Measurements from ENCODE around the gene IVL.

The IVL gene

GRCh38 chr1:152951711-152952110 is 43.4 kb downstream of the IVL start:
- Histone ChIP-seq H3K27me3 (replicated peaks in 2 of 5; ENCODE audit: control insufficient read depth in 4 of 5, insufficient read depth in 5 of 5, low read length in 4 of 5) (peaks cover 0 to 11% (median 5%) of the 10 kb centered on the region in 5 experiments), H3K4me1 (ENCODE audit: control extremely low read depth in 1 of 4, control insufficient read depth in 4 of 4, insufficient read depth in 4 of 4, low read length in 3 of 4) (no peaks in the 10 kb centered on the region), H3K27ac (ENCODE audit: insufficient read depth in 1 of 2, low read depth in 1 of 2, low read length in 2 of 2, poor library complexity in 1 of 2, severe bottlenecking in 2 of 2) (no peak overlapping the region), H3K4me3 (ENCODE audit: control insufficient read depth in 1 of 7, extremely low read depth in 1 of 7, insufficient read depth in 4 of 7, low read depth in 2 of 7, low read length in 6 of 7) (no peak overlapping the region), H3K36me3 (ENCODE audit: control insufficient read depth in 4 of 4, insufficient read depth in 4 of 4, low read length in 3 of 4) (no peaks in the 10 kb centered on the region), H3K9me3 (ENCODE audit: control extremely low read depth in 1 of 5, control insufficient read depth in 4 of 5, insufficient read depth in 2 of 5, low read depth in 1 of 5, low read length in 4 of 5) (peaks cover 0 to 3% (median 0%) of the 10 kb centered on the region in 5 experiments)
- ChIA-PET CTCF (no interaction called here), POLR2A (no interaction called here)
- 78% methylated on average over 4 of the region's 5 CpGs for WGBS (ENCODE audit: insufficient coverage)
- no peak for DNase-seq

- no peak overlapping the region for H3K4me3 ChIP-seq (ENCODE audit: control insufficient read depth in 1 of 7, extremely low read depth in 1 of 7, insufficient read depth in 4 of 7, low read depth in 2 of 7, low read length in 6 of 7)
- H3K27ac ChIP-seq (ENCODE audit: insufficient read depth in 1 of 2, low read depth in 1 of 2, low read length in 2 of 2, poor library complexity in 1 of 2, severe bottlenecking in 2 of 2): no peak overlapping the region
- peaks cover 0 to 11% (median 3%) of the 10 kb centered on the region in 5 experiments for H3K27me3 ChIP-seq (replicated peaks in 2 of 5; ENCODE audit: control insufficient read depth in 4 of 5, insufficient read depth in 5 of 5, low read length in 4 of 5)
- H3K4me1 ChIP-seq (ENCODE audit: control extremely low read depth in 1 of 4, control insufficient read depth in 4 of 4, insufficient read depth in 4 of 4, low read length in 3 of 4): no peaks in the 10 kb centered on the region
- no peak for DNase-seq
- ChIA-PET CTCF (interaction anchor here (1.3 kb wide), 1 partner anchor 9 kb away, joined by 3 read pairs; no protein-coding TSS in a partner anchor), POLR2A (no interaction called here)
- 88% methylated on average over 4 of the region's 7 CpGs for WGBS (ENCODE audit: insufficient coverage)
- no peaks in the 10 kb centered on the region for H3K36me3 ChIP-seq (ENCODE audit: control insufficient read depth in 4 of 4, insufficient read depth in 4 of 4, low read length in 3 of 4)
- H3K9me3 ChIP-seq (ENCODE audit: control extremely low read depth in 1 of 5, control insufficient read depth in 4 of 5, insufficient read depth in 2 of 5, low read depth in 1 of 5, low read length in 4 of 5): peaks cover 0 to 5% (median 0%) of the 10 kb centered on the region in 5 experiments
These were observed 45.4 kb downstream of the IVL start for GRCh38 chr1:152953761-152954160.

- ChIA-PET POLR2A (no interaction called here), CTCF (interaction anchor here (1.0 kb wide), 1 partner anchor 9 kb away, joined by 4 read pairs; no protein-coding TSS in a partner anchor)
- Histone ChIP-seq H3K27me3 (replicated peaks in 2 of 5; ENCODE audit: control insufficient read depth in 4 of 5, insufficient read depth in 5 of 5, low read length in 4 of 5) (peaks cover 0 to 11% (median 3%) of the 10 kb centered on the region in 5 experiments), H3K4me1 (ENCODE audit: control extremely low read depth in 1 of 4, control insufficient read depth in 4 of 4, insufficient read depth in 4 of 4, low read length in 3 of 4) (no peaks in the 10 kb centered on the region), H3K27ac (ENCODE audit: insufficient read depth in 1 of 2, low read depth in 1 of 2, low read length in 2 of 2, poor library complexity in 1 of 2, severe bottlenecking in 2 of 2) (no peak overlapping the region), H3K36me3 (ENCODE audit: control insufficient read depth in 4 of 4, insufficient read depth in 4 of 4, low read length in 3 of 4) (no peaks in the 10 kb centered on the region), H3K9me3 (ENCODE audit: control extremely low read depth in 1 of 5, control insufficient read depth in 4 of 5, insufficient read depth in 2 of 5, low read depth in 1 of 5, low read length in 4 of 5) (peaks cover 0 to 5% (median 0%) of the 10 kb centered on the region in 5 experiments), H3K4me3 (ENCODE audit: control insufficient read depth in 1 of 7, extremely low read depth in 1 of 7, insufficient read depth in 4 of 7, low read depth in 2 of 7, low read length in 6 of 7) (no peak overlapping the region)
- whole genome bisulfite sequencing (ENCODE audit: insufficient coverage): 100% methylated on average over 3 of the region's 6 CpGs
- no peak for DNase-seq
These were observed 46.1 kb downstream of the IVL start for GRCh38 chr1:152954436-152954835.

- WGBS (ENCODE audit: insufficient coverage): 84% methylated on average over 3 of the region's 3 CpGs
- Histone ChIP-seq H3K4me1 (ENCODE audit: control extremely low read depth in 1 of 4, control insufficient read depth in 4 of 4, insufficient read depth in 4 of 4, low read length in 3 of 4) (no peaks in the 10 kb centered on the region), H3K9me3 (ENCODE audit: control extremely low read depth in 1 of 5, control insufficient read depth in 4 of 5, insufficient read depth in 2 of 5, low read depth in 1 of 5, low read length in 4 of 5) (peaks cover 0 to 1% (median 0%) of the 10 kb centered on the region in 5 experiments), H3K4me3 (ENCODE audit: control insufficient read depth in 1 of 7, extremely low read depth in 1 of 7, insufficient read depth in 4 of 7, low read depth in 2 of 7, low read length in 6 of 7) (no peak overlapping the region), H3K27me3 (replicated peaks in 2 of 5; ENCODE audit: control insufficient read depth in 4 of 5, insufficient read depth in 5 of 5, low read length in 4 of 5) (peaks cover 0 to 5% (median 2%) of the 10 kb centered on the region in 5 experiments), H3K27ac (ENCODE audit: insufficient read depth in 1 of 2, low read depth in 1 of 2, low read length in 2 of 2, poor library complexity in 1 of 2, severe bottlenecking in 2 of 2) (no peak overlapping the region), H3K36me3 (ENCODE audit: control insufficient read depth in 4 of 4, insufficient read depth in 4 of 4, low read length in 3 of 4) (no peaks in the 10 kb centered on the region)
- POLR2A ChIA-PET: no interaction called here
- CTCF ChIA-PET: no interaction called here
- no peak for DNase-seq
These were observed 49.2 kb downstream of the IVL start for GRCh38 chr1:152957561-152957960.

- Histone ChIP-seq H3K4me1 (ENCODE audit: control extremely low read depth in 1 of 4, control insufficient read depth in 4 of 4, insufficient read depth in 4 of 4, low read length in 3 of 4) (no peaks in the 10 kb centered on the region), H3K27me3 (replicated peaks in 2 of 5; ENCODE audit: control insufficient read depth in 4 of 5, insufficient read depth in 5 of 5, low read length in 4 of 5) (peaks cover 0 to 3% (median 2%) of the 10 kb centered on the region in 5 experiments), H3K36me3 (ENCODE audit: control insufficient read depth in 4 of 4, insufficient read depth in 4 of 4, low read length in 3 of 4) (no peaks in the 10 kb centered on the region), H3K27ac (ENCODE audit: insufficient read depth in 1 of 2, low read depth in 1 of 2, low read length in 2 of 2, poor library complexity in 1 of 2, severe bottlenecking in 2 of 2) (no peak overlapping the region), H3K4me3 (ENCODE audit: control insufficient read depth in 1 of 7, extremely low read depth in 1 of 7, insufficient read depth in 4 of 7, low read depth in 2 of 7, low read length in 6 of 7) (no peak overlapping the region), H3K9me3 (ENCODE audit: control extremely low read depth in 1 of 5, control insufficient read depth in 4 of 5, insufficient read depth in 2 of 5, low read depth in 1 of 5, low read length in 4 of 5) (peaks cover 0 to 1% (median 0%) of the 10 kb centered on the region in 5 experiments)
- CTCF ChIA-PET: no interaction called here
- WGBS (ENCODE audit: insufficient coverage): no CpG with 5 or more reads among the region's 3 CpGs
- POLR2A ChIA-PET: no interaction called here
- DNase-seq: no peak
These were observed 50.9 kb downstream of the IVL start for GRCh38 chr1:152959273-152959672.

GRCh38 chr1:152959801-152960451 is 51.6 kb downstream of the IVL start:
- WGBS (ENCODE audit: insufficient coverage): 92% methylated on average over 10 of the region's 10 CpGs
- H3K4me3 ChIP-seq (ENCODE audit: control insufficient read depth in 1 of 7, extremely low read depth in 1 of 7, insufficient read depth in 4 of 7, low read depth in 2 of 7, low read length in 6 of 7): no peak overlapping the region

GRCh38 chr1:152960452-152961044 is 52.2 kb downstream of the IVL start:
- ChIA-PET POLR2A (no interaction called here), CTCF (no interaction called here)
- WGBS (ENCODE audit: insufficient coverage): 55% methylated on average over 5 of the region's 10 CpGs
- peaks cover 0 to 1% (median 0%) of the 10 kb centered on the region in 5 experiments for H3K9me3 ChIP-seq (ENCODE audit: control extremely low read depth in 1 of 5, control insufficient read depth in 4 of 5, insufficient read depth in 2 of 5, low read depth in 1 of 5, low read length in 4 of 5)
- peaks cover 0 to 7% (median 2%) of the 10 kb centered on the region in 5 experiments for H3K27me3 ChIP-seq (replicated peaks in 2 of 5; ENCODE audit: control insufficient read depth in 4 of 5, insufficient read depth in 5 of 5, low read length in 4 of 5)
- no peaks in the 10 kb centered on the region for H3K36me3 ChIP-seq (ENCODE audit: control insufficient read depth in 4 of 4, insufficient read depth in 4 of 4, low read length in 3 of 4)
- DNase-seq: peak in 2 of 3 donors; percentile 4 to 8
- H3K27ac ChIP-seq (ENCODE audit: insufficient read depth in 1 of 2, low read depth in 1 of 2, low read length in 2 of 2, poor library complexity in 1 of 2, severe bottlenecking in 2 of 2): no peak overlapping the region
- H3K4me3 ChIP-seq (ENCODE audit: control insufficient read depth in 1 of 7, extremely low read depth in 1 of 7, insufficient read depth in 4 of 7, low read depth in 2 of 7, low read length in 6 of 7): no peak overlapping the region
- no peaks in the 10 kb centered on the region for H3K4me1 ChIP-seq (ENCODE audit: control extremely low read depth in 1 of 4, control insufficient read depth in 4 of 4, insufficient read depth in 4 of 4, low read length in 3 of 4)

More at GRCh38 chr1:152959801-152960451, 51.6 kb downstream of the IVL start:
- peaks cover 0 to 4% (median 2%) of the 10 kb centered on the region in 5 experiments for H3K27me3 ChIP-seq (replicated peaks in 2 of 5; ENCODE audit: control insufficient read depth in 4 of 5, insufficient read depth in 5 of 5, low read length in 4 of 5)
- no peak for DNase-seq
- ChIA-PET POLR2A (no interaction called here), CTCF (no interaction called here)
- peaks cover 0 to 1% (median 0%) of the 10 kb centered on the region in 5 experiments for H3K9me3 ChIP-seq (ENCODE audit: control extremely low read depth in 1 of 5, control insufficient read depth in 4 of 5, insufficient read depth in 2 of 5, low read depth in 1 of 5, low read length in 4 of 5)
- no peak overlapping the region for H3K27ac ChIP-seq (ENCODE audit: insufficient read depth in 1 of 2, low read depth in 1 of 2, low read length in 2 of 2, poor library complexity in 1 of 2, severe bottlenecking in 2 of 2)
- H3K4me1 ChIP-seq (ENCODE audit: control extremely low read depth in 1 of 4, control insufficient read depth in 4 of 4, insufficient read depth in 4 of 4, low read length in 3 of 4): no peaks in the 10 kb centered on the region
- H3K36me3 ChIP-seq (ENCODE audit: control insufficient read depth in 4 of 4, insufficient read depth in 4 of 4, low read length in 3 of 4): no peaks in the 10 kb centered on the region
